ENCODE measurements around the gene GSTA1. TPM values are rescaled to one million over a fixed set of nuclear protein-coding genes. Genes with fewer than 3 reads are reported as not detected.
A peak's percentile ranks its signal among the peaks of the same experiment; 100 is the strongest.
"Not testable (repeated sequence)": the region's sequence is repeated elsewhere in the genome, so short reads cannot be mapped to it uniquely, and the experiment has no call there.

Gene GSTA1
- total and polyA plus RNA-seq, 2 donors (not counting 1 experiment from before 2014, with no cell fraction given), result not detected

- DNase-seq (ENCODE audit: low read depth in 2 of 2), result no peak
- Histone ChIP-seq H2AFZ (ENCODE audit: low read length) (no peak overlapping the region), H4K20me1 (ENCODE audit: control insufficient read depth, extremely low read depth, insufficient read depth, low read length) (no peaks in the 10 kb centered on the region), H3K79me2 (ENCODE audit: control insufficient read depth, insufficient read depth, low read length) (no peaks in the 10 kb centered on the region), H3K27me3 (ENCODE audit: control insufficient read depth, insufficient read depth, low read length) (no peaks in the 10 kb centered on the region), H3K9me3 (ENCODE audit: control insufficient read depth, insufficient read depth, low read depth, low read length) (no peaks in the 10 kb centered on the region), H3K36me3 (ENCODE audit: control insufficient read depth, insufficient read depth, low read length) (no peaks in the 10 kb centered on the region), H3K4me3 (replicated peaks in 1 of 4; ENCODE audit: control extremely low read depth in 1 of 4, insufficient read depth in 1 of 4, low read depth in 3 of 4, low read length in 4 of 4) (no peak overlapping the region), H3K9ac (ENCODE audit: insufficient read depth, low read length) (no peak overlapping the region), H3K4me2 (ENCODE audit: extremely low read depth, insufficient read depth, low read length) (no peak overlapping the region), H3K4me1 (ENCODE audit: control insufficient read depth, extremely low read depth, insufficient read depth, low read length) (no peaks in the 10 kb centered on the region), H3K27ac (ENCODE audit: insufficient read depth, low read length) (no peak overlapping the region)
- TF ChIP-seq CTCF (conservative IDR thresholded peaks at IDR 0.05 in 1 of 2, IDR thresholded peaks at IDR 0.05 in 1 of 2; ENCODE audit: low read depth in 1 of 2, low read length in 2 of 2) (no peak), EZH2 (IDR thresholded peaks at IDR 0.05; ENCODE audit: low read length, missing control alignments) (no peak)
Observed at GRCh38 chr6:52790861-52791260, 12.8 kb downstream of the GSTA1 start.

GRCh38 chr6:52789658-52790057, 14.0 kb downstream of the GSTA1 start:
- not testable (repeated sequence) for H3K36me3 ChIP-seq (ENCODE audit: control insufficient read depth, insufficient read depth, low read length); H2AFZ ChIP-seq (ENCODE audit: low read length); H4K20me1 ChIP-seq (ENCODE audit: control insufficient read depth, extremely low read depth, insufficient read depth, low read length); H3K4me1 ChIP-seq (ENCODE audit: control insufficient read depth, extremely low read depth, insufficient read depth, low read length); H3K79me2 ChIP-seq (ENCODE audit: control insufficient read depth, insufficient read depth, low read length); H3K4me2 ChIP-seq (ENCODE audit: extremely low read depth, insufficient read depth, low read length); H3K9ac ChIP-seq (ENCODE audit: insufficient read depth, low read length); H3K4me3 ChIP-seq (replicated peaks in 1 of 4; ENCODE audit: control extremely low read depth in 1 of 4, insufficient read depth in 1 of 4, low read depth in 3 of 4, low read length in 4 of 4); H3K27me3 ChIP-seq (ENCODE audit: control insufficient read depth, insufficient read depth, low read length); H3K9me3 ChIP-seq (ENCODE audit: control insufficient read depth, insufficient read depth, low read depth, low read length); H3K27ac ChIP-seq (ENCODE audit: insufficient read depth, low read length)
- peak in 1 of 2 donors; percentile 73 for DNase-seq (ENCODE audit: low read depth in 2 of 2)

- Histone ChIP-seq H3K4me2 (ENCODE audit: extremely low read depth, insufficient read depth, low read length) (no peak overlapping the region), H3K9me3 (ENCODE audit: control insufficient read depth, insufficient read depth, low read depth, low read length) (no peaks in the 10 kb centered on the region)
- no peak for TF ChIP-seq EZH2 (IDR thresholded peaks at IDR 0.05; ENCODE audit: low read length, missing control alignments)
- TF ChIP-seq CTCF (conservative IDR thresholded peaks at IDR 0.05 in 1 of 2, IDR thresholded peaks at IDR 0.05 in 1 of 2; ENCODE audit: low read depth in 1 of 2, low read length in 2 of 2), result no peak
Observed at GRCh38 chr6:52788478-52788877, 15.1 kb downstream of the GSTA1 start.

More at GRCh38 chr6:52788478-52788877, 15.1 kb downstream of the GSTA1 start:
- H3K79me2 ChIP-seq (ENCODE audit: control insufficient read depth, insufficient read depth, low read length), result no peaks in the 10 kb centered on the region
- no peak overlapping the region for H2AFZ ChIP-seq (ENCODE audit: low read length)
- H3K36me3 ChIP-seq (ENCODE audit: control insufficient read depth, insufficient read depth, low read length), result no peaks in the 10 kb centered on the region
- no peak overlapping the region for H3K4me3 ChIP-seq (replicated peaks in 1 of 4; ENCODE audit: control extremely low read depth in 1 of 4, insufficient read depth in 1 of 4, low read depth in 3 of 4, low read length in 4 of 4)
- no peaks in the 10 kb centered on the region for H3K4me1 ChIP-seq (ENCODE audit: control insufficient read depth, extremely low read depth, insufficient read depth, low read length)
- no peaks in the 10 kb centered on the region for H3K27me3 ChIP-seq (ENCODE audit: control insufficient read depth, insufficient read depth, low read length)
- H3K27ac ChIP-seq (ENCODE audit: insufficient read depth, low read length), result no peak overlapping the region
- H3K9ac ChIP-seq (ENCODE audit: insufficient read depth, low read length), result no peak overlapping the region
- H4K20me1 ChIP-seq (ENCODE audit: control insufficient read depth, extremely low read depth, insufficient read depth, low read length), result no peaks in the 10 kb centered on the region
- DNase-seq (ENCODE audit: low read depth in 2 of 2), result peak in 1 of 2 donors; percentile 48
